Thyroid gland (tissue), 4 donors: Measurements from ENCODE around the gene PPHLN1.

Source experiments
- POLR2A ChIP-seq, 2 donors: fragments of 450-650 bp; IDR thresholded peaks; one replicate each; pipeline ENCODE4 v1.6.1; 2017; ENCODE audit warnings: antibody characterized with exemption in 2 of 2, mild to moderate bottlenecking in 2 of 2, moderate library complexity in 1 of 2
- TF ChIP-seq, protein P1 (sequence below), 6 experiments: fragments of 200-600 bp in 3 of 6; fragments of 450-650 bp in 3 of 6; sonication (generic) in 3 of 6; IDR thresholded peaks; one replicate each; pipeline ENCODE4 v1.5.1; 2016 to 2019; ENCODE audit warnings: antibody characterized with exemption in 6 of 6, mild to moderate bottlenecking in 2 of 6, inconsistent platforms in 1 of 6, moderate library complexity in 1 of 6

DNA sequence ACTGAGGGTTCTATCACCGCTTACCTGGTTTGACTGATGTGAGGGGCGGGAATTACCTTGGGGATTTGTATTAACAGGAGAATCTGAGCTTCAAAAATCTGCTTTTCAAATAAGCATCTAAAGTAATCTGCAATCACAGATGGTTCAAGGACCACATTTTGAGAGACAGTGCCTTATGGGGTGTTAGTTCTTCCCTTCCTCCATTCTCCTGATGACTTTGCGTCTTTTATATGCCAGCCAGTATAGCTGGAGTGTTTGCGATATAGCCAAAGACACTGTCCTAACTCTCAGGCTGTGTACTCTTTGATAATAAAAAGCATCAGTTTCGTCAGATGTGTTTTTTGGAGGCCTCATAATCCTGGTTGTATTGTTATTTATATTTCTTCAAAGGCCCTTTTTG is 39.5 kb downstream of the PPHLN1 start:
- no peak for TF ChIP-seq POLR2A (IDR thresholded peaks at IDR 0.05)
- TF ChIP-seq, protein P1, sequence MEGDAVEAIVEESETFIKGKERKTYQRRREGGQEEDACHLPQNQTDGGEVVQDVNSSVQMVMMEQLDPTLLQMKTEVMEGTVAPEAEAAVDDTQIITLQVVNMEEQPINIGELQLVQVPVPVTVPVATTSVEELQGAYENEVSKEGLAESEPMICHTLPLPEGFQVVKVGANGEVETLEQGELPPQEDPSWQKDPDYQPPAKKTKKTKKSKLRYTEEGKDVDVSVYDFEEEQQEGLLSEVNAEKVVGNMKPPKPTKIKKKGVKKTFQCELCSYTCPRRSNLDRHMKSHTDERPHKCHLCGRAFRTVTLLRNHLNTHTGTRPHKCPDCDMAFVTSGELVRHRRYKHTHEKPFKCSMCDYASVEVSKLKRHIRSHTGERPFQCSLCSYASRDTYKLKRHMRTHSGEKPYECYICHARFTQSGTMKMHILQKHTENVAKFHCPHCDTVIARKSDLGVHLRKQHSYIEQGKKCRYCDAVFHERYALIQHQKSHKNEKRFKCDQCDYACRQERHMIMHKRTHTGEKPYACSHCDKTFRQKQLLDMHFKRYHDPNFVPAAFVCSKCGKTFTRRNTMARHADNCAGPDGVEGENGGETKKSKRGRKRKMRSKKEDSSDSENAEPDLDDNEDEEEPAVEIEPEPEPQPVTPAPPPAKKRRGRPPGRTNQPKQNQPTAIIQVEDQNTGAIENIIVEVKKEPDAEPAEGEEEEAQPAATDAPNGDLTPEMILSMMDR (IDR thresholded peaks at IDR 0.05): no peak
